ENCODE measurements around the gene CHRM4.

Gene CHRM4

DNA sequence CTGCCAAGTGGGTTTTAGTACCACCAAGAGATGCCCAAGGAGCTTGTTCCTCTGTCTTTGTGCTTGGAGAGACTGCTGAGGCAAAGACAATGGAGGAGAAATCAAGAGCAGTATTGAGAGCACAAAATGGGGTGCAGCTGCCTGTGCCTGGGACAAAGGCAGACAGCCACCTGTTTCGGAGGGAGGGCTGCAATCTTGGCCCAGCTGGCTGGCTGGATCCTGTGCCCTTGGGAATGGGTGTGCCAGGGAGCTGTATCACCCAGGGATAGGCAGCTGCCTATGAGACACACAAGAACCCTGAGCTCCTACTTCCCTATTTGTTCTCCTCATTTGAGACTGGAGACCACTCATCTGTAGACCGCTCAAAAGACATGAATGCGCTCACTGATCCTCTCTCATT lies 23.3 kb upstream of the CHRM4 start:
- DNase-seq (ENCODE audit: low spot score): no peak
- Mint-ChIP-seq H3K27ac (no peak overlapping the region), H3K4me3 (no peak overlapping the region), H3K36me3 (ENCODE audit: low read depth) (peaks cover 13% of the 10 kb centered on the region), H3K9me3 (no peaks in the 10 kb centered on the region), H3K4me1 (ENCODE audit: low read depth) (no peaks in the 10 kb centered on the region), H3K27me3 (ENCODE audit: low read depth) (no peaks in the 10 kb centered on the region)

DNA sequence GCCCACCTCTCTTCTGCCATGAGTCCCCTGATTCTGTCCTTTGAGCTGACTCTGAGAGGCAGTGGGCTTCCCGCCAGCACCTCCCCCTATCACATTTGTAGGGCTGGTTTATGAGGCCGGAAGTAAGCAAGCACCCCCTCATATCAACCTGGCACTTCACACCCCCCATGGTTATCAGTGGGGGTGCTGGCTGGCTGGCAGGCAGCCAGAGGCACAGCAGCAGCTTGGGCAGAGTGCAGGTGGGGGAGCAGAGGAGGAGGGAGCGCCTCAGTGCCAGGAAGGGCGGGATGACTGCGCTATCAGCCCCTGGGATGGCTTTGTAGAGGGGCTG lies 22.9 kb upstream of the CHRM4 start:
- no peak for DNase-seq (ENCODE audit: low spot score)
- Mint-ChIP-seq H3K9me3 (no peaks in the 10 kb centered on the region), H3K4me3 (no peak overlapping the region), H3K27ac (no peak overlapping the region), H3K36me3 (ENCODE audit: low read depth) (peaks cover 13% of the 10 kb centered on the region), H3K4me1 (ENCODE audit: low read depth) (no peaks in the 10 kb centered on the region), H3K27me3 (ENCODE audit: low read depth) (no peaks in the 10 kb centered on the region)

DNA sequence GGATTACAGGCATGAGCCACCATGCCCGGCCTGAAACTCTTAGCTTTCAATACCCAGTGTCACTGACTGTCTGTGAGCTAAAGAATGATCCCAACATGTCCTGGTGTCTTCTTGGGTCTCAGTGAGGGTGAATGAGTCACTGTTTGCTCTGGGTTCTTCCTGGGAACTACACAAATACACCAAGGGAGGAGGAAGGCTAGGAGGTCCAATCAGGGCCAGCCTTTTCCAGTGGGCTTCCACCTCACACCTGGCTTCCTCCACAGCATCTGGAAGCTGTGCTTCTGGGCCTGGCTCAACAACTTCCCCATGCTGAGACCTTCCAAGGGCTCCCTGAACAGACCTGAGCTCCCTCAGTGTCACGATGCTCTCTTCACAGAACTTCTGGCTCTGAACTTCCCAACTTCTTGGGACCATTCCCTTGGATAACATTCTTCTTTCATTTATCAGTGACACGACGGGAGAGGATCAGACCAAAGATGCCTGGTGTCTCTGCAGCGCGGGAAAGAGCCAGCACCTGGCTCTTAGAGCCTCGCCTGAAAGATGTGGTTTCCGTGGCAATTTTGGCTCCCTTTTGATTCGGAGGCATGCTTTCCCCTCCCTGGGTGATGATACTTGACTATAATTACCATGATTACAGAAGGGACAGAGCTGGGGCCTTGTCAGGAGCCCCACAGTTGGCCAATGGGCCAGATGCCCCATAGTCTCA lies 22.3 kb upstream of the CHRM4 start:
- Mint-ChIP-seq H3K27ac (peak overlapping the region; percentile 31), H3K4me1 (ENCODE audit: low read depth) (no peaks in the 10 kb centered on the region), H3K4me3 (no peak overlapping the region), H3K9me3 (no peaks in the 10 kb centered on the region), H3K36me3 (ENCODE audit: low read depth) (peaks cover 14% of the 10 kb centered on the region), H3K27me3 (ENCODE audit: low read depth) (no peaks in the 10 kb centered on the region)
- DNase-seq (ENCODE audit: low spot score): no peak

DNA sequence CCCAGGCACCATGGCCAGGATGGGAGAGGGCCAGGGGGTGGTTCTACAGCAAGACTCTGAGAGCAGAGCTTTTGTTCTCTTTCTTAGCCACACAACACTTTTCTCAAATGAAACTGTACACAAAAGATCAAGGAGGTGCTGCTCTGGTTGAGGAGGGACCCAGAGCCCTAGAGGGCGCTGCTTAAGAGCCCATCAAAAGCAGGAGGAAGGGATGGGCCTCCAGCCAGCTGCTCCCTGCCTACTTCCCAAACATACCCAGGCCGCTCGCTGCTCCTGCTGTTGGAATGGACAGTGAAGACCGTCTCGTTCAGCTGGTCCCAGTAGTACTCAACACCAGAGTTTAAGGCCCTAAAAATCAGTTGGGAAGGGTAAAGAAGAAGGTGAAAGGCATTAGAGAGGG lies 18.4 kb upstream of the CHRM4 start:
- no peaks in the 10 kb centered on the region for H3K9me3 Mint-ChIP-seq
- no peaks in the 10 kb centered on the region for H3K27me3 Mint-ChIP-seq (ENCODE audit: low read depth)
- no peak for DNase-seq (ENCODE audit: low spot score)
- H3K36me3 Mint-ChIP-seq (ENCODE audit: low read depth): peaks cover 15% of the 10 kb centered on the region
- H3K4me3 Mint-ChIP-seq: no peak overlapping the region
- H3K27ac Mint-ChIP-seq: no peak overlapping the region
- no peaks in the 10 kb centered on the region for H3K4me1 Mint-ChIP-seq (ENCODE audit: low read depth)

DNA sequence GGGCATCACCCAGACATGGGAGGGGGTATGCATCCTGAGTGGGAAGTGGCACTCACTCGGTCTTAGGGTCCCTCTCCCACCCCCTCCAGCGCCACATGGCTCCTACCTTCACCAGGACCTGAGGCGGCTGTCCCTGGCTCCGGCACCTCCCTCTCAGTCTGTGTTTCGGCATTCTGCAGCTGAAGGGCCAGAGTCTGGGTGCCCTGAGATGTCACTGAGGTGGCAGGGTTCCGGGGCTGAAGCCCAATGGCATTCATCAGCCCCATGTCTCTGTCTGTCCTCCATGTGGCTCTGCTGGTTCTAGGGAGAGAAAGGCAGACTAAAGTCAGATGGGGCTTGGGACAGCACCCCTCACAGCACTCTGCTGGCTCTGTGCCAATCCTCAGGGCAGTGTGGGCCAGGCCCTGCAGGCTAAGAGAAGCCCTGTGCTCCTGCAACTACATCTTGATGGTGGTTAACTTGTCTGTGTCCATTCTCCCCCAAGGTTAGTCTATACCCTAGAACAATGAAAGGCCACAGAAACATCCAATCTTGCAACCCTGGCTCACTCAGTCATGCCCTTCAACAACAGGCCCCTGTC lies 16.9 kb upstream of the CHRM4 start:
- Mint-ChIP-seq H3K27me3 (ENCODE audit: low read depth) (no peaks in the 10 kb centered on the region), H3K4me3 (no peak overlapping the region), H3K9me3 (no peaks in the 10 kb centered on the region), H3K36me3 (ENCODE audit: low read depth) (peaks cover 8% of the 10 kb centered on the region), H3K27ac (no peak overlapping the region), H3K4me1 (ENCODE audit: low read depth) (no peaks in the 10 kb centered on the region)
- no peak for DNase-seq (ENCODE audit: low spot score)

DNA sequence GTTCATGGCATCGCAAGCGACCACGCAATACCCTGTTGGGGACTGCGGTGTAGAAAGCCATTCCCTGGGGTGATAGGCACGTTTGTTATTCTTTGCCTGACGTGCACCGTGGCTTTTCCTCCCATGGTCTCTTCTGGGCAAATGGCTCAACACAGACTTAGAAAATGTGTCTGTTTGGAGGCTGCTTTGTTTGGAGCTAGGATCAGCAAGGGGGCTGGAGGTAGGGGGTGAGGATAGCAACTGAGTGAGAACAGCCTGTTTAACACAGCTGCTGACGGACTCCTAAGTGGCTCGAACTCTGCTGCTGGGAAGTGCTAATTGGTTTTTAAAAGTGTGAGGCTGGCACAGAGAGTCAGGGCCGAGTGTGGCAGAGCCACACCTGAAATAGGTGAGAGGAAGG lies 16.1 kb upstream of the CHRM4 start:
- Mint-ChIP-seq H3K27ac (no peak overlapping the region), H3K4me3 (no peak overlapping the region), H3K9me3 (no peaks in the 10 kb centered on the region), H3K4me1 (ENCODE audit: low read depth) (no peaks in the 10 kb centered on the region), H3K36me3 (ENCODE audit: low read depth) (peaks cover 8% of the 10 kb centered on the region), H3K27me3 (ENCODE audit: low read depth) (no peaks in the 10 kb centered on the region)
- DNase-seq (ENCODE audit: low spot score): no peak

DNA sequence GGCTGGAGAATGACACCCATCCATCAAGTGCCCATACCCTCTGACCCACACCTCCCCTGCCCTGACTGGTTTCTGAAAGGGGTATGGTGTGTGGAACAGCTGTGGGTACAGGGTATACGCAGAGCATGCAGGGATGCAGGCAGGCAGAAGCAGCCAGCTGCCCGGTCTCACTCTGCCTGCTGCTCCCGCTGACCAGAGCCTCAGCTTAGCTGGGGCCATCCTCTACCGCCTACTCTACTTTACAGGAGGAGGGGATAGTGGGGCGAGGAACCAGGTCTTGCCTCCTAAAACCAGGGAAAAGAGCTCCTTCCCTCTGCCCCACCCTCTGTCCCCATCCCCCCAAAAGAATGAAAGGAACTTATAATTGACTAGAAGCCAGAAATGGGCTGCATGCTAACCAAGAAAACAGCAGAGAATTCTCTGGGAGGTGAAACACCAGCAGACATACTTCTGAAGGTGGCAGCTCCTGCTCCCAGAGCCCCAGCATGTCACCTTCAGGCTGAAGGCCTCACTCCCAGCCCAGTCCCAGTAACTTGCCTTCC lies 13.0 kb upstream of the CHRM4 start:
- no peaks in the 10 kb centered on the region for H3K27me3 Mint-ChIP-seq (ENCODE audit: low read depth)
- peaks cover 14% of the 10 kb centered on the region for H3K36me3 Mint-ChIP-seq (ENCODE audit: low read depth)
- no peaks in the 10 kb centered on the region for H3K4me1 Mint-ChIP-seq (ENCODE audit: low read depth)
- DNase-seq (ENCODE audit: low spot score): no peak
- H3K27ac Mint-ChIP-seq: no peak overlapping the region
- no peaks in the 10 kb centered on the region for H3K9me3 Mint-ChIP-seq
- H3K4me3 Mint-ChIP-seq: no peak overlapping the region

DNA sequence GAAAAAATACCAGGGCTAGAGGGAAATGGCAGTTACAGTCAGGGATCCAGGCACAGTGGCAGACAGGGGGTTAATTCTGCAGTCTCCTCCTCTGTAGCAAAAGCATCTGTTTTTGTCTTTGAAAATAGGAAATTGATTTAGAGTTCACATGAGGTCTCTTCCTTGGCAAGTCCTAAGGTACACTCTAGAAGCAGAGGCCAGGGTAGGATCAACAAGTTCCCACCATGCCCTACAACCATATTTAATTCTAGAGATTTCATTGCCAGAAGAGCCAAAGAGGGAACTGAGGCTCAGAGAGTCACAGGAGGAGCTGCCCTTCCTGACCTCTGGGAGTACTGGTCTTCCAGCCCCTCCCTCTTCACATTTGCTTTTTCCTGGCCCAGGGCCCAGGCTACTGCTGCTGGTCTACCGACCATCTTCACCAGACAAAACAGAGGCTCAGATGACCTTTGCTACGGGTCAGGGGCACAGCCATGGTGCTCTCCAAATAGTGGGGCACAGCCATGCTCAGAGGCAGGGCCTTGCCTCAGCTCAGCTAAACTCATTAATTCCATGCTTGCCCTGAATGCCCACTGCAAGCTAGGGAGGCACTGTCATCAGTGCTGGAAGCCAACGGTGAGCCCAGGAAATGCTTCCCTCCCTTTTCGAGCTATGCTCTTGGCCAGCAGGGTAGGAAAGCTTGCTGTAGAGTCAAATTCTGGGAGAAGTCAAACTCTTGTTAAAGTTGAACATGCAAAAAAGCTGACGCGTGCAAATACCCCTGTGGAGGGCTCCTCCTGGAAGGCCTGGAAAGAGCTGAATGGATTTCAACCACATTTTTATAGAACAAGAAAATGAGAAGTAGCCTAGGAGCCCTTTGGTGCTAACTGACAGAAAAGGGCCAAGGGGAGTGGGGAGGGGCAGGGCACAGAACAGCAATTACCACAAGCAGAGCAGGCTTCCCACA lies 11.7 kb upstream of the CHRM4 start:
- H3K36me3 Mint-ChIP-seq (ENCODE audit: low read depth): peaks cover 9% of the 10 kb centered on the region
- H3K4me3 Mint-ChIP-seq: no peak overlapping the region
- DNase-seq (ENCODE audit: low spot score): no peak
- no peaks in the 10 kb centered on the region for H3K27me3 Mint-ChIP-seq (ENCODE audit: low read depth)
- H3K27ac Mint-ChIP-seq: no peak overlapping the region
- no peaks in the 10 kb centered on the region for H3K9me3 Mint-ChIP-seq
- H3K4me1 Mint-ChIP-seq (ENCODE audit: low read depth): no peaks in the 10 kb centered on the region

DNA sequence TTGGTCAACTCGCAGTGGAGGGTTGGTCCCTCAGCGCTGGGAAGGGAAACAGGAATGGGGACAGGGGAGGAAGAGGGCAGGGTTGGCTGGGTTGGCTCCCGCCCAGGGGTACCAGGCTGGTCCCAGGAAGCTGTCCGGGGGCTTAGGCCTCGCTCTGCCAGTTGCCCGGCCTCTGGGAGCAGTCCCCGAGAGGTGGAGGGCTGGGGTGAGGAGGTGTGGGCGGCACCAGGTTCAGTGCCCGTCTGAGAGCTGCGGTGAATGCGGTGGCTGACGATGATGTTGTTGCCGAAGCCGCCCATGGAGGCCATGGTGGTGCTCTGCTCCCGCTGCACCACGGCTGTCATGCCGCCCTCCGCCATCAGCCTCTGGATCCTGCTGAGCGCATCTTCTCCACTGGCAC lies 6.0 kb upstream of the CHRM4 start:
- Mint-ChIP-seq H3K27ac (no peak overlapping the region), H3K36me3 (ENCODE audit: low read depth) (peaks cover 8% of the 10 kb centered on the region)

DNA sequence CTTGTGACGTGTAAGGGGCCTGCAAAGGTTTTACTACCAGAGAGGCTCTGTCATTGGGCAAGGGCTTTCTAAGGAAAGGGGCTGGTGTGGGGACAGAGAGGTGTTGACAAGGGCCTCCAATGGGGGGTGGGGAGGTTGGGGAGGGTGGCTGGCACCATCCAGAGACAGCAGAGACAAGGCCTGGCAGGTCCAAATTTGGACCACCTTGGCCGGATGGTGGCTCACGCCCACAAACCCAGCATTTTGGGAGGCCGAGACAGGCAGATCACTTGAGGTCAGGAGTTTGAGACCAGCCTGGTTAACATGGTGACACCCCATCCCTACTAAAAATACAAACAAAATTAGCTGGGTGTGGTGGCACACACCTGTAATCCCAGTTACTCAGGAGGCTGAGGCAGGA lies 2.2 kb upstream of the CHRM4 start:
- H3K4me1 Mint-ChIP-seq (ENCODE audit: low read depth): peaks cover 5% of the 10 kb centered on the region
- no peak for DNase-seq (ENCODE audit: low spot score)
- H3K27ac Mint-ChIP-seq: no peak overlapping the region
- peaks cover 2% of the 10 kb centered on the region for H3K36me3 Mint-ChIP-seq (ENCODE audit: low read depth)
- H3K27me3 Mint-ChIP-seq (ENCODE audit: low read depth): peaks cover 35% of the 10 kb centered on the region
- no peak overlapping the region for H3K4me3 Mint-ChIP-seq
- no peaks in the 10 kb centered on the region for H3K9me3 Mint-ChIP-seq

More for the DNA sequence above, 6.0 kb upstream of the CHRM4 start:
- Mint-ChIP-seq H3K9me3 (no peaks in the 10 kb centered on the region), H3K27me3 (ENCODE audit: low read depth) (peaks cover 13% of the 10 kb centered on the region), H3K4me3 (no peak overlapping the region), H3K4me1 (ENCODE audit: low read depth) (peaks cover 5% of the 10 kb centered on the region)
- DNase-seq (ENCODE audit: low spot score): no peak

DNA sequence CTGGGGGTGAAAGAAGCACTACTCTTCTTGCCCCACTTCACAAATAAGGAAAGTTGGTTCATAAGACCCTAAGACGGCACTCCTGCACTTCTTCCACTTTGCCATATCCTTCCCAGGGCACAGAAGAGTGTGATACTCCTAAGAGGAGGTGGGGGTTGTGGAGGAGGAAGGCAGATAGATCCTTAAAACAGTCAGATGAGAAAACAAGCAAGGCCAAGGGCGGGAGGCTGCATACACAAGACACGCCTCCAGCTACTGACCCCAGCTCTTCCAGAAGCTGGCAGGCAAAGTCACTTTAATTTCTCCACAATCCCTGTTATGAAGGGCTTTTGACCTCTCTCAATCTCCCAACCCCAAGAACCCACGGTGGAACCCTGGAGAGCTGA lies 1.6 kb upstream of the CHRM4 start:
- Mint-ChIP-seq H3K36me3 (ENCODE audit: low read depth) (peaks cover 2% of the 10 kb centered on the region), H3K9me3 (no peaks in the 10 kb centered on the region), H3K27me3 (ENCODE audit: low read depth) (peaks cover 41% of the 10 kb centered on the region), H3K27ac (no peak overlapping the region), H3K4me1 (ENCODE audit: low read depth) (peaks cover 7% of the 10 kb centered on the region), H3K4me3 (peak overlapping the region; percentile 78)
- DNase-seq (ENCODE audit: low spot score): no peak

DNA sequence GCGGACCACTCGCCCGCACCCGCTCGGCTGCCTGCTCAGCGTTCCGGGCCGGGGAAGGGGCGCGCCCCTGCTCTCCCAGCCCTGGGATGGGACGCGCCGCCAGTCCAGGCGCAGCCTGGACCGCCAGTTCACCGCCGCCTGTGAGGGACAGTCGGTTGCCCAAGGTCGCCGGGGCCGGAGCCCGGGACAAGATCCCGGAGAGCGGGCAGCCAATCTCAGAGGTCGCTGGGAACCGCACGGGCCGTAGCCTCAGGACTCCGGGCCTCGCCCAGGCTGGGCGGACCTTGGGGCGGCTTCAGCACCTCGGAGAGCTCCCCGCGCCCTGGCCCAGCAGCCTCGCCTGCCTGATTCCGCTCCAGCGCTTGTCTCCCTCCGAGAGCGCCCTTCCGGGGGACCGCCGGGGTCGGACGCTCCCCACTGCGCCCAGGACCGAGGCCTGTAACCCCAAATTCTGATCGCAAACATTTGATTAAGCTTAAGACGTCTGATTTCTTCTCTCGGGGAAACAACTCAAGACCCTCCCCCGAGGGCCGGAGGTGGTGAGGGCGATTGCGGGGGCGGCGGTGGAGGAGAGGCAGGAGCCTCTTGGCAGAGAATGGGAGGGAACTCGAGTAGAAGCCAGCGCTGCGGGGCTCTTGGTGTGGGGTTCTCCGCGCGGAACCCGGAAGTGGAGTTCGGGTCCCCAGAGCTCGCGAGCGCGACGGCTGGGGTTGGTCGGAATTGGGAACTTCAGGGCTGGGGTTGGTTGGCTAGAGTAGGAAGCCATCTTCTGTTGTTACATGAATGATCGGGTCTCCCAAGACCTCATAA lies 1.1 kb upstream of the CHRM4 start:
- Mint-ChIP-seq H3K27me3 (ENCODE audit: low read depth) (peaks cover 45% of the 10 kb centered on the region), H3K27ac (no peak overlapping the region), H3K9me3 (no peaks in the 10 kb centered on the region), H3K36me3 (ENCODE audit: low read depth) (peaks cover 2% of the 10 kb centered on the region), H3K4me3 (peak overlapping the region; percentile 78), H3K4me1 (ENCODE audit: low read depth) (peaks cover 11% of the 10 kb centered on the region)
- peak; percentile 82 for DNase-seq (ENCODE audit: low spot score)

DNA sequence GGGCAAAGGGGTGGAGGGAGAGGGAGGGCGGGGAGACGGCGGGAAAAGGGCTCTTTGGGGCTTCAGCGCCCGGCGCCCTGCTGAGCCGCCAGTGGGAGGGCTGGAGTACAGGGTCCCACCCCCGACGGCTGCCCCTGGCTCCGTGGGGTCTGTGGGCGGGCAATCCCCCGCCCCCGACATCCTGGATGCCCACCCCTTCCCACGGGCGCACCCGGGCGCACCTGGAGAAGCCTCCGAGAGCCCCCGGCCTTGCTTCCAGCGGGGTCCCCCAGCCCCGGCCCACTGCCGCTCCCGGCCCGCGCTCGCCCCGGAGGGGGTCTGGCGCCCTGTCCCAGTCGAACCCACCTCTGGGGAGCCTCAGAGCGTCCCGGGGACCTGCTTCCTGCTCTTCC lies 394 bp downstream of the CHRM4 start:
- H3K36me3 Mint-ChIP-seq (ENCODE audit: low read depth): no peaks in the 10 kb centered on the region
- no peak for DNase-seq (ENCODE audit: low spot score)
- H3K27ac Mint-ChIP-seq: no peak overlapping the region
- no peaks in the 10 kb centered on the region for H3K9me3 Mint-ChIP-seq
- H3K4me1 Mint-ChIP-seq (ENCODE audit: low read depth): peaks cover 11% of the 10 kb centered on the region
- peaks cover 59% of the 10 kb centered on the region for H3K27me3 Mint-ChIP-seq (ENCODE audit: low read depth)
- no peak overlapping the region for H3K4me3 Mint-ChIP-seq

All from T-helper 2 cell treated with Interferon-gamma antibody and Interleukin-4, amounts not matched to agents 5 μg/mL and 100 μg/mL, for 36 hours (primary cell).